Lower leg skin (tissue), 3 donors: ENCODE data around the gene PGAP3.

ENCODE experiments used
- CTCF ChIP-seq, 3 donors: fragments of 450-650 bp; IDR thresholded peaks; one replicate each; pipeline ENCODE4 v1.5.1; 2016; ENCODE audit warnings: antibody characterized with exemption in 3 of 3, mild to moderate bottlenecking in 3 of 3, moderate library complexity in 2 of 3
- POLR2A ChIP-seq, 2 donors: fragments of 450-650 bp; IDR thresholded peaks; one replicate each; pipeline ENCODE4 v1.6.1; 2016 to 2017; ENCODE audit warnings: antibody characterized with exemption in 2 of 2, mild to moderate bottlenecking in 1 of 2, moderate library complexity in 1 of 2

GRCh38 chr17:39711851-39712250 lies 24.0 kb upstream of the PGAP3 start:
- TF ChIP-seq CTCF (IDR thresholded peaks at IDR 0.05) (no peak), POLR2A (IDR thresholded peaks at IDR 0.05) (no peak)
